ENCODE results near the gene ZDHHC3.

DNA sequence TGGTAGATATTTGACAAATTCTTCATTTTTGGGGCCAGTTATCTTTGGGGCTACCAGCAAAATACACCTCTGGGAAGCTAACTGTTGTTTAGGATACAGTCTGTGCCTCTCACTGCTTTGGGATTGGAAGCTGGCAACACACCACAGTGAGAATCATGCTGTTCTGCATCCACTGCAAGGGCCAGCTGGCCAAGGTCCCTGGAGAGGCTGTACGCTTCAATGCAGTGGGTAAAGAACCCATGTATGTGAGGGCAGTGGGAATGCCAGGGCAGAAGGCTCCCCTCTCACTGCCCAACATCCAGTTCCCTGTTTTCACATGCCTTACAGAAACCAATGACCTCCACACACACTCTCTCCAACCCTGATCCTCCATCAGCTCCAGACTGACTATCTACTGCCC, 20.1 kb downstream of the ZDHHC3 start:
- no peak for TF ChIP-seq POLR2A (IDR thresholded peaks at IDR 0.05)
- TF ChIP-seq, protein P1, sequence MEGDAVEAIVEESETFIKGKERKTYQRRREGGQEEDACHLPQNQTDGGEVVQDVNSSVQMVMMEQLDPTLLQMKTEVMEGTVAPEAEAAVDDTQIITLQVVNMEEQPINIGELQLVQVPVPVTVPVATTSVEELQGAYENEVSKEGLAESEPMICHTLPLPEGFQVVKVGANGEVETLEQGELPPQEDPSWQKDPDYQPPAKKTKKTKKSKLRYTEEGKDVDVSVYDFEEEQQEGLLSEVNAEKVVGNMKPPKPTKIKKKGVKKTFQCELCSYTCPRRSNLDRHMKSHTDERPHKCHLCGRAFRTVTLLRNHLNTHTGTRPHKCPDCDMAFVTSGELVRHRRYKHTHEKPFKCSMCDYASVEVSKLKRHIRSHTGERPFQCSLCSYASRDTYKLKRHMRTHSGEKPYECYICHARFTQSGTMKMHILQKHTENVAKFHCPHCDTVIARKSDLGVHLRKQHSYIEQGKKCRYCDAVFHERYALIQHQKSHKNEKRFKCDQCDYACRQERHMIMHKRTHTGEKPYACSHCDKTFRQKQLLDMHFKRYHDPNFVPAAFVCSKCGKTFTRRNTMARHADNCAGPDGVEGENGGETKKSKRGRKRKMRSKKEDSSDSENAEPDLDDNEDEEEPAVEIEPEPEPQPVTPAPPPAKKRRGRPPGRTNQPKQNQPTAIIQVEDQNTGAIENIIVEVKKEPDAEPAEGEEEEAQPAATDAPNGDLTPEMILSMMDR (IDR thresholded peaks at IDR 0.05): no peak
